Testis (tissue), 2 donors: ENCODE data around the gene TNKS1BP1.

Experiments used
- CTCF ChIP-seq, 3 experiments: fragments of 450-650 bp in 2 of 3; fragments of 200-600 bp in 1 of 3; sonication (generic) in 1 of 3; IDR thresholded peaks; one replicate each; pipeline ENCODE4 v1.5.1; 2016 to 2019; ENCODE audit warnings: antibody characterized with exemption in 3 of 3, mild to moderate bottlenecking in 2 of 3, moderate library complexity in 1 of 3
- POLR2A ChIP-seq: fragments of 450-650 bp; IDR thresholded peaks from one replicate; pipeline ENCODE4 v1.6.1; 2017; ENCODE audit warnings: antibody characterized with exemption, mild to moderate bottlenecking, moderate library complexity

- TF ChIP-seq CTCF (IDR thresholded peaks at IDR 0.05) (no peak), POLR2A (no peak)
Measured at GRCh38 chr11:57321388-57322255, 3.1 kb downstream of the TNKS1BP1 start.
